ELF-1 (cell line): Measurements from ENCODE around the gene PPP5C.
"Not testable (repeated sequence)": the region's sequence is repeated elsewhere in the genome, so short reads cannot be mapped to it uniquely, and the experiment has no call there.

ENCODE experiments used
- DNase-seq: peaks from one replicate; pipeline ENCODE4 v3.0.0-alpha.2; 2016; ENCODE audit warnings: low read depth, low spot score

PPP5C gene

GRCh38 chr19:46346821-46347571 is at the start of gene PPP5C:
PPP5C (plus strand) TSS chr19:46347087; CDS start chr19:46347097, 10 bp downstream.
- DNase-seq, result peak; percentile 96

- no peak for DNase-seq
Observed at GRCh38 chr19:46297700-46298478, 49.0 kb upstream of the PPP5C start.

GRCh38 chr19:46298479-46299003 is 48.3 kb upstream of the PPP5C start:
- no peak for DNase-seq

- no peak for DNase-seq
Observed at GRCh38 chr19:46299004-46299509, 47.8 kb upstream of the PPP5C start.

- DNase-seq, result no peak
Observed at GRCh38 chr19:46299695-46300094, 47.2 kb upstream of the PPP5C start.

- DNase-seq, result no peak
Observed at GRCh38 chr19:46303322-46303690, 43.6 kb upstream of the PPP5C start.

GRCh38 chr19:46303691-46304397 is 43.0 kb upstream of the PPP5C start:
- peak; percentile 97 for DNase-seq

- no peak for DNase-seq
Observed at GRCh38 chr19:46306501-46306900, 40.4 kb upstream of the PPP5C start.

GRCh38 chr19:46308510-46308909 is 38.4 kb upstream of the PPP5C start:
- no peak for DNase-seq

- DNase-seq, result no peak
Observed at GRCh38 chr19:46309056-46309455, 37.8 kb upstream of the PPP5C start.

- no peak for DNase-seq
Observed at GRCh38 chr19:46311444-46311843, 35.4 kb upstream of the PPP5C start.

- not testable (repeated sequence) for DNase-seq
Observed at GRCh38 chr19:46313540-46314469, 33.1 kb upstream of the PPP5C start.

- DNase-seq, result no peak
Observed at GRCh38 chr19:46317339-46317738, 29.5 kb upstream of the PPP5C start.

- no peak for DNase-seq
Observed at GRCh38 chr19:46319613-46320012, 27.3 kb upstream of the PPP5C start.

- DNase-seq, result no peak
Observed at GRCh38 chr19:46320559-46320958, 26.3 kb upstream of the PPP5C start.

- no peak for DNase-seq
Observed at GRCh38 chr19:46321653-46322052, 25.2 kb upstream of the PPP5C start.

GRCh38 chr19:46323227-46323626 is 23.7 kb upstream of the PPP5C start:
- not testable (repeated sequence) for DNase-seq

GRCh38 chr19:46324277-46324676 is 22.6 kb upstream of the PPP5C start:
- DNase-seq, result no peak

GRCh38 chr19:46326608-46327007 is 20.3 kb upstream of the PPP5C start:
- DNase-seq, result no peak

GRCh38 chr19:46328079-46328478 is 18.8 kb upstream of the PPP5C start:
- DNase-seq, result no peak
